ENCODE measurements around the gene DEK.

The DEK gene

GRCh38 chr6:18264923-18265377 lies 620 bp upstream of the DEK start:
- no peak for DNase-seq

- no peak for DNase-seq
Observed at GRCh38 chr6:18263418-18264218, 712 bp downstream of the DEK start.

GRCh38 chr6:18262702-18263417 lies 1.5 kb downstream of the DEK start:
- no peak for DNase-seq

- DNase-seq: no peak
Observed at GRCh38 chr6:18261877-18262276, 2.5 kb downstream of the DEK start.

GRCh38 chr6:18260448-18261106 lies 3.8 kb downstream of the DEK start:
- DNase-seq: no peak

- DNase-seq: no peak
Observed at GRCh38 chr6:18259675-18260447, 4.5 kb downstream of the DEK start.

- no peak for DNase-seq
Observed at GRCh38 chr6:18254793-18255192, 9.5 kb downstream of the DEK start.

GRCh38 chr6:18253635-18254034 lies 10.7 kb downstream of the DEK start:
- DNase-seq: no peak

GRCh38 chr6:18249271-18249670 lies 15.1 kb downstream of the DEK start:
- no peak for DNase-seq

GRCh38 chr6:18248698-18249097 lies 15.6 kb downstream of the DEK start:
- DNase-seq: no peak

GRCh38 chr6:18247002-18247401 lies 17.3 kb downstream of the DEK start:
- no peak for DNase-seq

GRCh38 chr6:18246205-18246604 lies 18.1 kb downstream of the DEK start:
- no peak for DNase-seq

- no peak for DNase-seq
Observed at GRCh38 chr6:18245642-18246041, 18.7 kb downstream of the DEK start.

GRCh38 chr6:18245079-18245478 lies 19.3 kb downstream of the DEK start:
- no peak for DNase-seq

- DNase-seq: no peak
Observed at GRCh38 chr6:18244251-18244650, 20.1 kb downstream of the DEK start.

- DNase-seq: no peak
Observed at GRCh38 chr6:18243302-18243893, 20.9 kb downstream of the DEK start.

- no peak for DNase-seq
Observed at GRCh38 chr6:18242062-18242851, 22.1 kb downstream of the DEK start.

GRCh38 chr6:18241208-18242038 lies 22.9 kb downstream of the DEK start:
- no peak for DNase-seq

- DNase-seq: no peak
Observed at GRCh38 chr6:18240230-18240629, 24.1 kb downstream of the DEK start.

- no peak for DNase-seq
Observed at GRCh38 chr6:18237167-18237566, 27.2 kb downstream of the DEK start.

- no peak for DNase-seq
Observed at GRCh38 chr6:18235524-18235923, 28.8 kb downstream of the DEK start.

Measured in activated CD4-positive, alpha-beta T cell treated with anti-CD3 and anti-CD28 coated beads for 1 hour (primary cell).